Astrocyte of the cerebellum (primary cell): ENCODE measurements around the gene PHF21A.
"Not testable (repeated sequence)": the region's sequence is repeated elsewhere in the genome, so short reads cannot be mapped to it uniquely, and the experiment has no call there.

Experiments used
- DNase-seq: peaks from one replicate; pipeline ENCODE4 v3.0.0-alpha.2; 2011; ENCODE audit warnings: low read depth
- H3K4me3 ChIP-seq: 2 replicates; pipeline ENCODE4 v1.5.1; 2011; ENCODE audit warnings: mild to moderate bottlenecking, low read depth, low read length, moderate library complexity
- in situ Hi-C: cut with HindIII; loops from 2 replicates; pipeline ENCODE4 v1.10.0; 2017; ENCODE audit warnings: low sequenced_read_pairs
- TF ChIP-seq, protein P1 (sequence below): IDR thresholded peaks from 2 replicates; pipeline ENCODE4 v1.5.1; 2012; ENCODE audit warnings: low read length, low read depth, moderate library complexity, mild to moderate bottlenecking; ENCODE audit errors: missing control alignments

The PHF21A gene

DNA sequence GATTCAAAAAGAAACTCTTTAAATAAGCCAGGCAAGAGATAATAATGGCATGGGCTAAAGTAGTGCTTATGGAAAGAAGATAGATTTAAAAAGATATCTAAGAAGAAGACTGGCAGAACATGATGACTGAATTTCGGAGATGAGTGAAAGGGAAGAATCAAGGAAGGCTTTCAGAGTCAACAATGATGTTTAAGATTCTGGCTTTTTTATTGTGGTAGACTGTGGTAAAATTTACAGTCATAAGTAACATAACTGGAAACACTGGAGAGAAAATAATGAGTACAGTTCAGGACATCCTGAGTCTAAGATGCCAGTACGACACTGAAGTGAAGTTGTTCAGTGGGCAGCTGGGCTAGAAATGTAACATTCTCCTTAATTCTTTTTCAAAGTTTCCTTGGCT lies 85.2 kb downstream of the PHF21A start:
- TF ChIP-seq, protein P1, sequence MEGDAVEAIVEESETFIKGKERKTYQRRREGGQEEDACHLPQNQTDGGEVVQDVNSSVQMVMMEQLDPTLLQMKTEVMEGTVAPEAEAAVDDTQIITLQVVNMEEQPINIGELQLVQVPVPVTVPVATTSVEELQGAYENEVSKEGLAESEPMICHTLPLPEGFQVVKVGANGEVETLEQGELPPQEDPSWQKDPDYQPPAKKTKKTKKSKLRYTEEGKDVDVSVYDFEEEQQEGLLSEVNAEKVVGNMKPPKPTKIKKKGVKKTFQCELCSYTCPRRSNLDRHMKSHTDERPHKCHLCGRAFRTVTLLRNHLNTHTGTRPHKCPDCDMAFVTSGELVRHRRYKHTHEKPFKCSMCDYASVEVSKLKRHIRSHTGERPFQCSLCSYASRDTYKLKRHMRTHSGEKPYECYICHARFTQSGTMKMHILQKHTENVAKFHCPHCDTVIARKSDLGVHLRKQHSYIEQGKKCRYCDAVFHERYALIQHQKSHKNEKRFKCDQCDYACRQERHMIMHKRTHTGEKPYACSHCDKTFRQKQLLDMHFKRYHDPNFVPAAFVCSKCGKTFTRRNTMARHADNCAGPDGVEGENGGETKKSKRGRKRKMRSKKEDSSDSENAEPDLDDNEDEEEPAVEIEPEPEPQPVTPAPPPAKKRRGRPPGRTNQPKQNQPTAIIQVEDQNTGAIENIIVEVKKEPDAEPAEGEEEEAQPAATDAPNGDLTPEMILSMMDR = no peak
- in situ Hi-C loops = no loop called here
- no peak for DNase-seq
- H3K4me3 ChIP-seq = no peak overlapping the region

DNA sequence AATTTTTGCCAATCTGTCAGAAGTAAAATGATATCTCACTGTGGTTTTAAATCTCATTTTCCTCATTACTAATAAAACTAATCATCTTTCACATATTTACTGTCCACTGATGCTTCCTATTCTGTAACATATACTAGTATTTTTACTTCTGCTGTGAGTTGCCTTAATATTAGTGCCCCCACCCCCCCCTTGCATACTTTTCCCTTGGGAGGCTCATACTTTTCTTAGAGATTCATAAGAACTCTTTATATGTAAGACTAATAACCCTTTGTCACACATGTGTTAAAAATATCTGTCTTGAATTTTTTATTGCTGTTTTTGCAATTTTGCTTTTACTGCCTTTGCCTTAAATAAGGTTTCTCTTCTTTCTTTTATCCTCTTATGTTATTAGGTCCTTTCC lies 87.2 kb downstream of the PHF21A start:
- no peak for DNase-seq
- H3K4me3 ChIP-seq = no peak overlapping the region
- TF ChIP-seq, protein P1 = no peak
- in situ Hi-C loops = no loop called here

GRCh38 chr11:46026606-46027293 lies 94.5 kb downstream of the PHF21A start:
- no peak for DNase-seq
- in situ Hi-C loops = no loop called here
- TF ChIP-seq, protein P1 = no peak

GRCh38 chr11:46020084-46020599 lies 101.1 kb downstream of the PHF21A start:
- in situ Hi-C loops = no loop called here
- no peak overlapping the region for H3K4me3 ChIP-seq
- TF ChIP-seq, protein P1 = no peak
- no peak for DNase-seq

More at GRCh38 chr11:46026606-46027293, 94.5 kb downstream of the PHF21A start:
- no peak overlapping the region for H3K4me3 ChIP-seq

- TF ChIP-seq, protein P1 = no peak
- DNase-seq = no peak
- in situ Hi-C loops = no loop called here
- H3K4me3 ChIP-seq = no peak overlapping the region
Observed at GRCh38 chr11:46018651-46019050, 102.6 kb downstream of the PHF21A start.

- TF ChIP-seq, protein P1 = no peak
- in situ Hi-C loops = no loop called here
- no peak overlapping the region for H3K4me3 ChIP-seq
- no peak for DNase-seq
Observed at GRCh38 chr11:46017341-46017740, 103.9 kb downstream of the PHF21A start.

- TF ChIP-seq, protein P1 = no peak
- no peak for DNase-seq
- in situ Hi-C loops = no loop called here
- H3K4me3 ChIP-seq = no peak overlapping the region
Observed at GRCh38 chr11:46015941-46016340, 105.3 kb downstream of the PHF21A start.

- in situ Hi-C loops, H3K4me3 ChIP-seq, DNase-seq: not testable (repeated sequence)
Observed at GRCh38 chr11:46014168-46014567, 107.1 kb downstream of the PHF21A start.
